ENCODE measurements around the gene TENM4. TPM values are rescaled to one million over a fixed set of nuclear protein-coding genes. Genes with fewer than 3 reads are reported as not detected.

The TENM4 gene
- total and polyA plus RNA-seq, 4 donors: 24.8 to 70.5 (median 38.1) TPM

DNA sequence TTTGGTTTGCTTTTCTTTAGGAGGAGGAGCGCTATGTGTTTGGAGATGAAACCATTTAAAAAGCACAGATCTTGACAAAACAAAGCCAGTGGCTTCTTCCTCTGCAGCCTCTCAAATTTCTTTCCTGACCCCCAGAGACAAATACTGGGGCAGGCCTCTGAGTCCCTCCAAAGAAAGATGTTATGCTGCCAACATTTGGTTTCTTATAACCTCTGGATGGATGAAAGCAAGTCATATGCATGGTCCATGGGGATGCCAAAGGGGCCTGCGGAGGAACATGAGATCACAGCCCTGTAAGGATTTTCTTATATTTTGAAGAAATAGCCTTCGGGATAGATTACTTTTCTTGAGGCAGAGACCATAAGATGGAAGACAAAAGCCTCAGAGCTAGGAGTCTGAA, 179.1 kb downstream of the TENM4 start:
- H3K4me1 ChIP-seq (ENCODE audit: control insufficient read depth, insufficient read depth, low read length): peaks cover 10% of the 10 kb centered on the region
- 93% methylated on average over 2 of the region's 3 CpGs for WGBS (ENCODE audit: insufficient coverage)
- no peak overlapping the region for H3K27ac ChIP-seq (ENCODE audit: low read depth, low read length)
- H3K27me3 ChIP-seq (ENCODE audit: control insufficient read depth, insufficient read depth, low read length): no peaks in the 10 kb centered on the region
- no peak overlapping the region for H3K4me3 ChIP-seq (ENCODE audit: low read depth, low read length)
- no peaks in the 10 kb centered on the region for H3K9me3 ChIP-seq (ENCODE audit: control insufficient read depth, insufficient read depth, low read length)
- no peak for DNase-seq (ENCODE audit: low read depth in 4 of 6, low spot score in 6 of 6)
- H3K36me3 ChIP-seq (ENCODE audit: control insufficient read depth, insufficient read depth, low read length): no peaks in the 10 kb centered on the region

DNA sequence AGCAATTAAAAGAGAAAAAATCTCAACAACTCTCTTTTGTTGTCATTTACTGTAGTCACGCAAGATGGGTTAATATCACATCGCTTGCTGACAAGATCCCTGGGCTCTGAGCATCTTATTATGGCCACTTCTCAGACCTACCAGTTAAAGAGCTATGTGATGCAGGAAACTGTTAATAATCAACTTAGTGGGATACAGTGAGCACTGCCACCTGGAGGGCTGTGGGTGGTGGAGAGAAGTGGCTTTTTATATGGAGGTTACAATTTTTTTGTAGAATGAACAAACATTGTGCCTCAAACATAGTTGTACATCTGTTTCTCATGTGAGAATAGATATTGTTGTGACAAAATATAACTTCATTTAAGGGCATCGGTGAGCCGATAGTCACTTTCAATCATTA, 181.0 kb downstream of the TENM4 start:
- no peak overlapping the region for H3K27ac ChIP-seq (ENCODE audit: low read depth, low read length)
- 100% methylated on average over 1 of the region's 4 CpGs for WGBS (ENCODE audit: insufficient coverage)
- H3K36me3 ChIP-seq (ENCODE audit: control insufficient read depth, insufficient read depth, low read length): no peaks in the 10 kb centered on the region
- peaks cover 14% of the 10 kb centered on the region for H3K4me1 ChIP-seq (ENCODE audit: control insufficient read depth, insufficient read depth, low read length)
- H3K9me3 ChIP-seq (ENCODE audit: control insufficient read depth, insufficient read depth, low read length): no peaks in the 10 kb centered on the region
- no peak for DNase-seq (ENCODE audit: low read depth in 4 of 6, low spot score in 6 of 6)
- no peak overlapping the region for H3K4me3 ChIP-seq (ENCODE audit: low read depth, low read length)
- no peaks in the 10 kb centered on the region for H3K27me3 ChIP-seq (ENCODE audit: control insufficient read depth, insufficient read depth, low read length)

DNA sequence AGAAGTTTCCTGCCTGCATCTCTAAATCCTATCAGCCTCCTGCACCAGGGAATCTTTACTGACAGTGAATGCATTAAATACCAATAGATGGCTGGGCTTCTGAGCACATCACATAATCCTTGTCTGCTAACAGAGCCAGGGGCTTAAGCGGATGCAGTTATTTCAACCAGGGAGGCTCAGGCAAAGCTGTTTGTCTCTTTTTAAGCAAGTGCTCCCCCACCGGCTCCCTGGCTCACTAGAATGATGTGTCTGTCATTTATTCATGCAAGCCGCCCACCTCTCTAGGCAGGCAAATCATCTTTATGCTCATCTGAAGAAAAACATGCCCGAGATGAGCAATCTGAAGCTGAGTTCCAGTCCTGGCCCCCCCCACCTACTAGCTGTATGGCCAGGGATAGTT, 182.3 kb downstream of the TENM4 start:
- no peaks in the 10 kb centered on the region for H3K9me3 ChIP-seq (ENCODE audit: control insufficient read depth, insufficient read depth, low read length)
- no peak overlapping the region for H3K4me3 ChIP-seq (ENCODE audit: low read depth, low read length)
- DNase-seq (ENCODE audit: low read depth in 4 of 6, low spot score in 6 of 6): peak in 1 of 6 donors; percentile 66
- H3K4me1 ChIP-seq (ENCODE audit: control insufficient read depth, insufficient read depth, low read length): peaks cover 14% of the 10 kb centered on the region
- H3K27me3 ChIP-seq (ENCODE audit: control insufficient read depth, insufficient read depth, low read length): no peaks in the 10 kb centered on the region
- no peaks in the 10 kb centered on the region for H3K36me3 ChIP-seq (ENCODE audit: control insufficient read depth, insufficient read depth, low read length)
- no peak overlapping the region for H3K27ac ChIP-seq (ENCODE audit: low read depth, low read length)
- WGBS (ENCODE audit: insufficient coverage): 55% methylated on average over 2 of the region's 4 CpGs

GRCh38 chr11:79255965-79256364, 184.9 kb downstream of the TENM4 start:
- Histone ChIP-seq H3K4me3 (ENCODE audit: low read depth, low read length) (no peak overlapping the region), H3K4me1 (ENCODE audit: control insufficient read depth, insufficient read depth, low read length) (peaks cover 14% of the 10 kb centered on the region), H3K9me3 (ENCODE audit: control insufficient read depth, insufficient read depth, low read length) (no peaks in the 10 kb centered on the region), H3K27ac (ENCODE audit: low read depth, low read length) (no peak overlapping the region), H3K36me3 (ENCODE audit: control insufficient read depth, insufficient read depth, low read length) (no peaks in the 10 kb centered on the region), H3K27me3 (ENCODE audit: control insufficient read depth, insufficient read depth, low read length) (no peaks in the 10 kb centered on the region)
- WGBS (ENCODE audit: insufficient coverage): 100% methylated on average over 2 of the region's 3 CpGs
- no peak for DNase-seq (ENCODE audit: low read depth in 4 of 6, low spot score in 6 of 6)

- WGBS (ENCODE audit: insufficient coverage): 24% methylated on average over 6 of the region's 8 CpGs
- peak overlapping the region; percentile 68 for H3K27ac ChIP-seq (ENCODE audit: low read depth, low read length)
- peaks cover 10% of the 10 kb centered on the region for H3K4me1 ChIP-seq (ENCODE audit: control insufficient read depth, insufficient read depth, low read length)
- H3K36me3 ChIP-seq (ENCODE audit: control insufficient read depth, insufficient read depth, low read length): no peaks in the 10 kb centered on the region
- no peak overlapping the region for H3K4me3 ChIP-seq (ENCODE audit: low read depth, low read length)
- DNase-seq (ENCODE audit: low read depth in 4 of 6, low spot score in 6 of 6): peak; percentile 66 to 91 (median 74)
- H3K9me3 ChIP-seq (ENCODE audit: control insufficient read depth, insufficient read depth, low read length): no peaks in the 10 kb centered on the region
- H3K27me3 ChIP-seq (ENCODE audit: control insufficient read depth, insufficient read depth, low read length): no peaks in the 10 kb centered on the region
Observed at GRCh38 chr11:79253280-79253679, 187.6 kb downstream of the TENM4 start.

DNA sequence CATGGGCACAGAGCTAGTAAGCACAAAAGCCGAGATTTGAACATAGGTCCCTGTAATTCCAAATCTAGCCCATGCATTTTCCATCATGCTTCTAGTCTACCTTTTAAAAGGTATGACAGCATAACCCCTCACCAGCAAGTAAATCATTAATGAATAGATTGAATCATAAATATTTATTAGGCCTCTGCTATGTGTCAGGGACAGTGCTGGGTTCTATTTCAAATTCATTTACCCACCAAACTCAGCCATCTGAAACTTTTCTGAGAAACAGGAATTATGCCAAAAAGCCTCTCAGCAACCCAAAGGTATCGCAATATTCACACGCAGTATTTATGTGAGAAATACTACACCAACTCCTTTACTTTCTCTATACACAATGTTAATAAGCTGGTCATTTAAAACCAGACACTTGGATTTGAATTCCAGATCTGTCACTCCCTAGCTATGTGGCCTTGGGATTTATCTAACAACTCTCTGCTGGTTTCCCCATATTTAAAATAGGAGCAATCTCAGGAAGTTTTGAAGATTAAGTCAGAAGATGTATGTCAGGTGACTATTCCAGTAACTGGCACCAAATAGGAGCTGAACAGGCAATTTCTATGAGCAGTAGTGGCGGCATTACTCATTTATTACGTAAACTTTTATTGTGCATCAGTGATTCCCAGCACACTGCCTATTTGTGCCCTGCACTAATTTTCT, 191.4 kb downstream of the TENM4 start:
- Histone ChIP-seq H3K27ac (ENCODE audit: low read depth, low read length) (no peak overlapping the region), H3K9me3 (ENCODE audit: control insufficient read depth, insufficient read depth, low read length) (no peaks in the 10 kb centered on the region), H3K27me3 (ENCODE audit: control insufficient read depth, insufficient read depth, low read length) (no peaks in the 10 kb centered on the region), H3K4me3 (ENCODE audit: low read depth, low read length) (no peak overlapping the region), H3K4me1 (ENCODE audit: control insufficient read depth, insufficient read depth, low read length) (peaks cover 6% of the 10 kb centered on the region), H3K36me3 (ENCODE audit: control insufficient read depth, insufficient read depth, low read length) (no peaks in the 10 kb centered on the region)
- no peak for DNase-seq (ENCODE audit: low read depth in 4 of 6, low spot score in 6 of 6)
- WGBS (ENCODE audit: insufficient coverage): 74% methylated on average over 4 of the region's 5 CpGs

GRCh38 chr11:79244798-79245197, 196.0 kb downstream of the TENM4 start:
- 92% methylated on average over 1 of the region's 2 CpGs for WGBS (ENCODE audit: insufficient coverage)
- H3K27ac ChIP-seq (ENCODE audit: low read depth, low read length): no peak overlapping the region

GRCh38 chr11:79244241-79244772, 196.5 kb downstream of the TENM4 start:
- no peaks in the 10 kb centered on the region for H3K27me3 ChIP-seq (ENCODE audit: control insufficient read depth, insufficient read depth, low read length)
- DNase-seq (ENCODE audit: low read depth in 4 of 6, low spot score in 6 of 6): no peak
- H3K36me3 ChIP-seq (ENCODE audit: control insufficient read depth, insufficient read depth, low read length): no peaks in the 10 kb centered on the region
- no peaks in the 10 kb centered on the region for H3K9me3 ChIP-seq (ENCODE audit: control insufficient read depth, insufficient read depth, low read length)
- peaks cover 21% of the 10 kb centered on the region for H3K4me1 ChIP-seq (ENCODE audit: control insufficient read depth, insufficient read depth, low read length)
- WGBS (ENCODE audit: insufficient coverage): 87% methylated on average over 4 of the region's 6 CpGs
- H3K27ac ChIP-seq (ENCODE audit: low read depth, low read length): peak overlapping the region; percentile 52
- H3K4me3 ChIP-seq (ENCODE audit: low read depth, low read length): no peak overlapping the region

More at GRCh38 chr11:79244798-79245197, 196.0 kb downstream of the TENM4 start:
- H3K9me3 ChIP-seq (ENCODE audit: control insufficient read depth, insufficient read depth, low read length): no peaks in the 10 kb centered on the region
- no peaks in the 10 kb centered on the region for H3K27me3 ChIP-seq (ENCODE audit: control insufficient read depth, insufficient read depth, low read length)
- H3K4me1 ChIP-seq (ENCODE audit: control insufficient read depth, insufficient read depth, low read length): peaks cover 21% of the 10 kb centered on the region
- no peak for DNase-seq (ENCODE audit: low read depth in 4 of 6, low spot score in 6 of 6)
- no peaks in the 10 kb centered on the region for H3K36me3 ChIP-seq (ENCODE audit: control insufficient read depth, insufficient read depth, low read length)
- H3K4me3 ChIP-seq (ENCODE audit: low read depth, low read length): no peak overlapping the region

DNA sequence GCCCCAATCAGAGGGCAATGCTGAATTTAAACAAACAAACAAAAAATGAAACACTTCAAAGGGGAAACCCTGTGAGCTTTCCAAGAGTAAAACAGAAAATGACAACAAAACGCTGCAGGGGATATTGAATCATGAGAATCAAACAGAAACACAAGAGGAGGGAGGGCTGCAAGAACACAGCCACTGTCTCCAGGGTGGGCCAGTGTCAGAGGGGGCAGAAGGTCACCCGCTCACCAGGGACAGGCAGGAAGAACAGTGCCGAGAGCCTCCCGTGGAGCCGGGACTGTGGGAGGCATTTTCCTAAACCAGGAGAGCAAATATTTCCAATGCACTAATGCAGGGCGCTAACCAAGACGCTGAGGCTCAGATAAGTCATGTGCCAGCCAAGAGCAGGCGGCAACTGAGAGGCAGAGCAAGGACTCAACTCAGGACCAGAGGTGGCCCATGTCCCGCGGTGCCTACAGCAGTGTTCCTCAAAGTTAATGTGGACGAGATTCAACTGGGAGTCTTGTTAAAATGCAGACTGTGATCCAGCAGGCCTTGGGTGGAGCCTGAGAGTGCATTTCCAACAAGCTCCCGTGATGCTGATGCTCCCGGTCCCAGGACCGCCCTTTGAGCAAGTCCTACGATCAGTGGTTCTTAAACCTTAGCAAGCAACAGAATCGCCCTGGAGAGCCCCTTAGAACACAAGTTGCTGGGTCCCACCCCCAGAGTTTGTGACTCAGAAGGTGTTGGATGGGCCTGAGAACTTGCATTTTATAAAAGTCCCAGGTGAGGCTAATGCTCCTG, 197.2 kb downstream of the TENM4 start:
- Histone ChIP-seq H3K27ac (ENCODE audit: low read depth, low read length) (peak overlapping the region; percentile 52), H3K4me1 (ENCODE audit: control insufficient read depth, insufficient read depth, low read length) (peaks cover 22% of the 10 kb centered on the region), H3K4me3 (ENCODE audit: low read depth, low read length) (no peak overlapping the region), H3K9me3 (ENCODE audit: control insufficient read depth, insufficient read depth, low read length) (no peaks in the 10 kb centered on the region), H3K36me3 (ENCODE audit: control insufficient read depth, insufficient read depth, low read length) (no peaks in the 10 kb centered on the region), H3K27me3 (ENCODE audit: control insufficient read depth, insufficient read depth, low read length) (no peaks in the 10 kb centered on the region)
- peak in 1 of 6 donors; percentile 59 for DNase-seq (ENCODE audit: low read depth in 4 of 6, low spot score in 6 of 6)
- WGBS (ENCODE audit: insufficient coverage): 53% methylated on average over 16 of the region's 16 CpGs
